SK-N-SH (cell line): ENCODE measurements around the gene C9. TPM values are rescaled to one million over a fixed set of nuclear protein-coding genes. Genes with fewer than 3 reads are reported as not detected.
"Not testable (repeated sequence)": the region's sequence is repeated elsewhere in the genome, so short reads cannot be mapped to it uniquely, and the experiment has no call there.

Source experiments
- CTCF ChIA-PET: fragments of 300-600, 350-600 bp; formaldehyde crosslinking; extraction: SDS; loops from one replicate; lab custom pipeline; 2021; lab: Yijun Ruan, JAX
- POLR2A ChIA-PET: fragments of 350-600 bp; sonication (Branson Sonifier 250); formaldehyde crosslinking; extraction: SDS; loops from one replicate; lab custom pipeline; 2020; ENCODE audit warnings: antibody characterized with exemption, inconsistent platforms; lab: Yijun Ruan, JAX
- DNase-seq: peaks from one replicate; pipeline ENCODE4 v3.0.0; 2012
- H2AFZ ChIP-seq: fragments of 200-600 bp; sonication (generic); 2 replicates; pipeline ENCODE4 v1.8.1; 2016; ENCODE audit warnings: antibody characterized with exemption, mild to moderate bottlenecking, low read depth
- H3F3A ChIP-seq: fragments of 200-600 bp; sonication (generic); replicated peaks from 2 replicates; pipeline ENCODE3; 2016; ENCODE audit warnings: antibody characterized with exemption, mild to moderate bottlenecking; ENCODE audit not compliant: insufficient read depth
- H3K27ac ChIP-seq, 2 experiments: fragments of 200-500 bp in 1 of 2; fragments of 200-600 bp in 1 of 2; sonication (Bioruptor generic) in 1 of 2; sonication (generic), shearing (Covaris generic) in 1 of 2; 2 replicates each; pipeline versions ENCODE4 v1.5.1 to v1.6.1; 2014 to 2016; ENCODE audit warnings: low read depth in 2 of 2, inconsistent platforms in 1 of 2, low read length in 1 of 2, mild to moderate bottlenecking in 1 of 2, mixed read lengths in 1 of 2
- H3K27me3 ChIP-seq: fragments of 200-600 bp; sonication (generic), shearing (Covaris generic); 2 replicates; pipeline ENCODE4 v1.6.1; 2016; ENCODE audit warnings: mixed run types; ENCODE audit not compliant: insufficient read depth
- H3K36me3 ChIP-seq, 2 experiments: fragments of 200-500 bp in 1 of 2; fragments of 200-600 bp in 1 of 2; sonication (Bioruptor generic) in 1 of 2; sonication (generic) in 1 of 2; replicated peaks in 1 of 2; 2 replicates each; pipeline versions ENCODE3 to v1.5.1; 2014 to 2016; ENCODE audit warnings: low read length in 1 of 2, mild to moderate bottlenecking in 1 of 2; ENCODE audit not compliant: insufficient read depth in 2 of 2, control insufficient read depth in 1 of 2
- H3K4me1 ChIP-seq, 2 experiments: fragments of 200-500 bp in 1 of 2; fragments of 200-600 bp in 1 of 2; sonication (Bioruptor generic) in 1 of 2; sonication (generic), shearing (Covaris generic) in 1 of 2; 2 replicates each; pipeline versions ENCODE4 v1.5.1 to v1.6.1; 2014 to 2016; ENCODE audit warnings: low read depth in 1 of 2, low read length in 1 of 2, mixed run types in 1 of 2; ENCODE audit not compliant: insufficient read depth in 2 of 2, control insufficient read depth in 1 of 2
- H3K4me2 ChIP-seq: fragments of 200-600 bp; sonication (generic), shearing (Covaris generic); 2 replicates; pipeline ENCODE4 v1.6.1; 2017; ENCODE audit warnings: mixed run types
- H3K4me3 ChIP-seq, 2 experiments: fragments of 200-500 bp in 1 of 2; fragments of 200-600 bp in 1 of 2; sonication (Bioruptor generic) in 1 of 2; sonication (generic), shearing (Covaris generic) in 1 of 2; 2 replicates each; pipeline versions ENCODE4 v1.5.1 to v1.8.1; 2014 to 2016; ENCODE audit warnings: low read depth in 2 of 2, inconsistent platforms in 1 of 2, low read length in 1 of 2, mild to moderate bottlenecking in 1 of 2, mixed read lengths in 1 of 2, moderate library complexity in 1 of 2
- H3K79me2 ChIP-seq: fragments of 200-600 bp; sonication (generic); 2 replicates; pipeline ENCODE4 v1.8.1; 2017; ENCODE audit warnings: mild to moderate bottlenecking; ENCODE audit not compliant: insufficient read depth
- H3K9ac ChIP-seq: fragments of 200-600 bp; sonication (generic); 2 replicates; pipeline ENCODE4 v1.6.1; 2017; ENCODE audit warnings: mixed run types
- H3K9me2 ChIP-seq: fragments of 200-600 bp; sonication (generic); 2 replicates; pipeline ENCODE4 v1.6.1; 2017; ENCODE audit warnings: mixed run types
- H3K9me3 ChIP-seq: fragments of 200-600 bp; sonication (generic); 2 replicates; pipeline ENCODE4 v1.6.1; 2017; ENCODE audit warnings: mixed run types, mild to moderate bottlenecking, moderate library complexity
- H4K20me1 ChIP-seq: fragments of 200-600 bp; sonication (generic); 2 replicates; pipeline ENCODE4 v1.6.1; 2017; ENCODE audit warnings: mild to moderate bottlenecking, mixed run types; ENCODE audit not compliant: insufficient read depth
- FOXJ3 ChIP-seq: sonication (generic); formaldehyde crosslinking; IDR thresholded peaks from 2 replicates; pipeline ENCODE4 v1.5.1; 2020; ENCODE audit warnings: mild to moderate bottlenecking, missing genetic modification reagents
- JUND ChIP-seq: IDR thresholded peaks from 2 replicates; pipeline ENCODE4 v1.4.0; 2012
- MXI1 ChIP-seq: IDR thresholded peaks from 2 replicates; pipeline ENCODE4 v1.6.1; 2012; ENCODE audit warnings: mild to moderate bottlenecking, low read depth, low read length, improper control_type of control experiment
- RAD21 ChIP-seq: IDR thresholded peaks from 2 replicates; pipeline ENCODE4 v1.6.1; 2012; ENCODE audit warnings: mild to moderate bottlenecking, low read length
- TAF1 ChIP-seq: IDR thresholded peaks from 2 replicates; pipeline ENCODE4 v1.6.1; 2012; ENCODE audit warnings: low read depth, mild to moderate bottlenecking, low read length, moderate library complexity, borderline replicate concordance
- WGBS: methylation state at CpG from one replicate; pipeline ENCODE4 v1.1.6; 2017; ENCODE audit warnings: low lambda C conversion rate; 5-methylcytosine and 5-hydroxymethylcytosine counted together
- polyA plus RNA-seq, 3 experiments: library from polyadenylated mRNA; depleted of rRNA; stranded (reverse); fragments of >200 nt; gene quantifications; 2 replicates each; pipeline ENCODE4 v1.2.3, GENCODE V29; 2012
- TF ChIP-seq, protein P1 (sequence below): fragments of 150-350 bp; IDR thresholded peaks from 2 replicates; pipeline ENCODE4 v1.6.1; 2016; ENCODE audit warnings: mild to moderate bottlenecking, low read depth, low read length
- TF ChIP-seq, protein P2 (sequence below): IDR thresholded peaks from 2 replicates; pipeline ENCODE4 v1.4.0; 2012; ENCODE audit warnings: low read depth, borderline replicate concordance

Gene C9
- polyA plus RNA-seq, 1 of the 3 experiments (the other 2 are of a cell fraction) = not detected

DNA sequence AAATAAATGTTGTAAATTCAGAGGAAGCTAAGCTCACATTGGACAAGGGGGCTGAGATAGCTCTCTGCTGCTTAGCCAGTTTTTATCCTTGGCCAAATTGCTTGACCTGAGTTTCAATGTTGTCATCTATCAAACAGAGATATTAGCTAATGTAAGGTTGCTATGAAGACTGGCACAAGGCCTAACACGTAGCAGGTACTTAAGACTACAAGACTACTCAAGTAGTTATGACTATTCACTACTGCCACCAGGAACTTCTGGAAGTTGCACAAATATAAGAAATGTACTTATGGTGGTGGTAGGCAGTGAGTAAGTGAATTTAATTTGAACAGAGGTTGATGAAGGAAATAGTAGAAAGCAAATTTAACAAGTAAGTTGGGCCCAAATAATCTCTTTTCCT lies 127.6 kb downstream of the C9 start:
- POLR2A ChIA-PET = no interaction called here
- Histone ChIP-seq H4K20me1 (no peaks in the 10 kb centered on the region), H3K79me2 (no peaks in the 10 kb centered on the region)

DNA sequence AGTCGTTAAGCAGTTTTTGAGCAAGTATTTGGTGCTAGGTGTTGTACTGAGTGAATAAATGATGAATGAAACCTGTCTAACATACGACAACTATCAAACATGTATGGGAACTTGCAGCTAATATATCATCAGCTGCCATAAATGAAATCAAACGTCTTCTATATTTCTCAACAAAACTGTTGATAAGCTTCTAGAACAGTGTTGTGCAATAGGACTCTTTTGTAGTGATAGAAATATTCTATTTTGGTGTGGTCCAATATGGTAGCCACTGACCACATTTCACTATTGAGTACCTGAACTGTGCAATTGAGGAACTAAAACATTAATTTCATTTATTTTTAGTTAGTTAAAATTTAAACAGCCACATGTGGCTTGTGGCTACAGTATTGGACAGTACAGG lies 128.6 kb downstream of the C9 start:
- H3K9me2 ChIP-seq = no peaks in the 10 kb centered on the region
- H3K27ac ChIP-seq = no peak overlapping the region
- TF ChIP-seq, protein P1, sequence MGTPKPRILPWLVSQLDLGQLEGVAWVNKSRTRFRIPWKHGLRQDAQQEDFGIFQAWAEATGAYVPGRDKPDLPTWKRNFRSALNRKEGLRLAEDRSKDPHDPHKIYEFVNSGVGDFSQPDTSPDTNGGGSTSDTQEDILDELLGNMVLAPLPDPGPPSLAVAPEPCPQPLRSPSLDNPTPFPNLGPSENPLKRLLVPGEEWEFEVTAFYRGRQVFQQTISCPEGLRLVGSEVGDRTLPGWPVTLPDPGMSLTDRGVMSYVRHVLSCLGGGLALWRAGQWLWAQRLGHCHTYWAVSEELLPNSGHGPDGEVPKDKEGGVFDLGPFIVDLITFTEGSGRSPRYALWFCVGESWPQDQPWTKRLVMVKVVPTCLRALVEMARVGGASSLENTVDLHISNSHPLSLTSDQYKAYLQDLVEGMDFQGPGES = no peak
- TF ChIP-seq MXI1 (no peak), JUND (no peak), FOXJ3 (CRISPR knock-in tag) (no peak)
- TF ChIP-seq, protein P2, sequence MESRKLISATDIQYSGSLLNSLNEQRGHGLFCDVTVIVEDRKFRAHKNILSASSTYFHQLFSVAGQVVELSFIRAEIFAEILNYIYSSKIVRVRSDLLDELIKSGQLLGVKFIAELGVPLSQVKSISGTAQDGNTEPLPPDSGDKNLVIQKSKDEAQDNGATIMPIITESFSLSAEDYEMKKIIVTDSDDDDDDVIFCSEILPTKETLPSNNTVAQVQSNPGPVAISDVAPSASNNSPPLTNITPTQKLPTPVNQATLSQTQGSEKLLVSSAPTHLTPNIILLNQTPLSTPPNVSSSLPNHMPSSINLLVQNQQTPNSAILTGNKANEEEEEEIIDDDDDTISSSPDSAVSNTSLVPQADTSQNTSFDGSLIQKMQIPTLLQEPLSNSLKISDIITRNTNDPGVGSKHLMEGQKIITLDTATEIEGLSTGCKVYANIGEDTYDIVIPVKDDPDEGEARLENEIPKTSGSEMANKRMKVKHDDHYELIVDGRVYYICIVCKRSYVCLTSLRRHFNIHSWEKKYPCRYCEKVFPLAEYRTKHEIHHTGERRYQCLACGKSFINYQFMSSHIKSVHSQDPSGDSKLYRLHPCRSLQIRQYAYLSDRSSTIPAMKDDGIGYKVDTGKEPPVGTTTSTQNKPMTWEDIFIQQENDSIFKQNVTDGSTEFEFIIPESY = no peak
- H3F3A ChIP-seq = no peaks in the 10 kb centered on the region
- H4K20me1 ChIP-seq = no peaks in the 10 kb centered on the region
- no peaks in the 10 kb centered on the region for H3K79me2 ChIP-seq
- H3K9me3 ChIP-seq = no peaks in the 10 kb centered on the region
- no peak for DNase-seq
- no peak overlapping the region for H3K4me2 ChIP-seq
- ChIA-PET CTCF (interaction anchor here (1.2 kb wide), 1 partner anchor 18 kb away, joined by 6 read pairs; no protein-coding TSS in a partner anchor), POLR2A (no interaction called here)
- no peak overlapping the region for H3K4me3 ChIP-seq
- WGBS = 11% methylated on average over 3 of the region's 3 CpGs
- no peaks in the 10 kb centered on the region; the same call in 1 of the 2 replicates for H3K27me3 ChIP-seq
- H3K9ac ChIP-seq = no peak overlapping the region
- no peaks in the 10 kb centered on the region for H3K4me1 ChIP-seq
- no peaks in the 10 kb centered on the region for H3K36me3 ChIP-seq
- no peak overlapping the region for H2AFZ ChIP-seq

More for the DNA sequence above, 127.6 kb downstream of the C9 start:
- no peaks in the 10 kb centered on the region for H3F3A ChIP-seq
- H3K27me3 ChIP-seq = no peaks in the 10 kb centered on the region; the same call in 1 of the 2 replicates
- H3K9me2 ChIP-seq = no peaks in the 10 kb centered on the region
- no peak overlapping the region for H3K27ac ChIP-seq
- no peak for TF ChIP-seq RAD21
- TF ChIP-seq TAF1 = no peak
- TF ChIP-seq, all 33 proteins: peak for 0
- Histone ChIP-seq H3K9ac (no peak overlapping the region), H3K4me1 (no peaks in the 10 kb centered on the region), H3K4me2 (no peak overlapping the region), H3K36me3 (no peaks in the 10 kb centered on the region), H3K4me3 (no peak overlapping the region), H2AFZ (no peak overlapping the region), H3K9me3 (no peaks in the 10 kb centered on the region)
- 38% methylated on average over 1 of the region's 1 CpG for WGBS
- CTCF ChIA-PET = no interaction called here
- DNase-seq = no peak

DNA sequence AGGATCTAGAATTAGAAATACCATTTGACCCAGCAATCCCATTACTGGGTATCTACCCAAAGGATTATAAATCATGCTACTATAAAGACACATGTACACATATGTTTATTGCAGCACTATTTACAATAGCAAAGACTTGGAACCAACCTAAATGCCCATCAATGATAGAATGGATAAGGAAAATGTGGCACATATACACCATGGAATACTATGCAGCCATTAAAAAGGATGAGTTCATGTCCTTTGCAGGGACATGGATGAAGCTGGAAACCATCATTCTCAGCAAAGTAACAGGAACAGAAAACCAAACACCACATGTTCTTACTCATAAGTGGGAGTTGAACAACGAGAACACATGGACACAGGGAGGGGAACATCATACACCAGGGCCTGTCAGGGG lies 129.8 kb downstream of the C9 start:
- H3K27me3 ChIP-seq, H3K27ac ChIP-seq, POLR2A ChIA-PET, H3F3A ChIP-seq, H3K4me1 ChIP-seq, H3K79me2 ChIP-seq, H2AFZ ChIP-seq, H3K4me2 ChIP-seq, H4K20me1 ChIP-seq, H3K9me3 ChIP-seq, H3K36me3 ChIP-seq, DNase-seq, H3K4me3 ChIP-seq, H3K9ac ChIP-seq, H3K9me2 ChIP-seq: not testable (repeated sequence)
- CTCF ChIA-PET = interaction anchor here (6.2 kb wide), 1 partner anchor 16 kb away, joined by 49 read pairs; the partner anchor contains the start of gene FYB1
- WGBS = 0% methylated on average over 1 of the region's 1 CpG

Other genes with a start within 250 kb of the C9 start
- not detected in 2 replicates for gene FYB1, start 144.9 kb downstream of the C9 start, polyA plus RNA-seq (2012; rRNA removed)
- 23.7 and 39.9 TPM in 2 replicates for gene DAB2, start 60.5 kb upstream of the C9 start, polyA plus RNA-seq (2012; rRNA removed)